ENCODE data around the gene LEF1.
"Not testable (repeated sequence)": the region's sequence is repeated elsewhere in the genome, so short reads cannot be mapped to it uniquely, and the experiment has no call there.

The LEF1 gene

DNA sequence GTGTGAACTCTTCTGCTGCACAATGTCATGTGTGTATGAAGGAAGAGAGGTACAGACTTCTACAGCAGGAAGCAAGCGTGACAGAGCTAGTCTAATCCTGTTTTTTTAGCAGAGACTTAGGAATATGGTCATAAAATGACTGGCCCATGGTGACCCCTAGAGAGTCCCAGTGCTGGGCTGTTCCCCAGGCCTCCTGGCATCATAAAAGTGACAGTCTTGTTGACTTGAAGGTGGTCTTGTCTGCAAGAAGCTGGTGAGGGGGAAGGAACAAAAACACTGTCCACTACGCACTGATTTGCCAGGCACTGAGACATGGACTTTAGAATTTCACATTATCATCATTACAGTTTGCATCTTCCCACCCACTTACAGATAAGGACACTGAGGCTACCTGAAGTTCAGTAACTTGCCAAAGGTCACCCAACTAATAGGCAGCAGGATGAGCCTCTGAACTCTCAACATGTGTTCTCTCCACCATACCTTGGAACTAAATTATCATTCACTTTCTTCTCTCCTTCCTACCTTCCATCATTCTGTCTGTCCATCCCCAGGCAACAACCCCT lies 116.1 kb downstream of the LEF1 start:
- TF ChIP-seq, protein P1, sequence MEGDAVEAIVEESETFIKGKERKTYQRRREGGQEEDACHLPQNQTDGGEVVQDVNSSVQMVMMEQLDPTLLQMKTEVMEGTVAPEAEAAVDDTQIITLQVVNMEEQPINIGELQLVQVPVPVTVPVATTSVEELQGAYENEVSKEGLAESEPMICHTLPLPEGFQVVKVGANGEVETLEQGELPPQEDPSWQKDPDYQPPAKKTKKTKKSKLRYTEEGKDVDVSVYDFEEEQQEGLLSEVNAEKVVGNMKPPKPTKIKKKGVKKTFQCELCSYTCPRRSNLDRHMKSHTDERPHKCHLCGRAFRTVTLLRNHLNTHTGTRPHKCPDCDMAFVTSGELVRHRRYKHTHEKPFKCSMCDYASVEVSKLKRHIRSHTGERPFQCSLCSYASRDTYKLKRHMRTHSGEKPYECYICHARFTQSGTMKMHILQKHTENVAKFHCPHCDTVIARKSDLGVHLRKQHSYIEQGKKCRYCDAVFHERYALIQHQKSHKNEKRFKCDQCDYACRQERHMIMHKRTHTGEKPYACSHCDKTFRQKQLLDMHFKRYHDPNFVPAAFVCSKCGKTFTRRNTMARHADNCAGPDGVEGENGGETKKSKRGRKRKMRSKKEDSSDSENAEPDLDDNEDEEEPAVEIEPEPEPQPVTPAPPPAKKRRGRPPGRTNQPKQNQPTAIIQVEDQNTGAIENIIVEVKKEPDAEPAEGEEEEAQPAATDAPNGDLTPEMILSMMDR (IDR thresholded peaks at IDR 0.05; ENCODE audit: control insufficient read depth, insufficient read depth, low read depth, low read length, missing control alignments) = no peak
- H3K4me3 ChIP-seq (ENCODE audit: control insufficient read depth, low read depth, low read length) = no peak overlapping the region
- no peak for DNase-seq (ENCODE audit: low read depth)

GRCh38 chr4:108051343-108051742 lies 117.4 kb downstream of the LEF1 start:
- DNase-seq (ENCODE audit: low read depth) = no peak
- TF ChIP-seq, protein P1 (IDR thresholded peaks at IDR 0.05; ENCODE audit: control insufficient read depth, insufficient read depth, low read depth, low read length, missing control alignments) = no peak
- no peak overlapping the region for H3K4me3 ChIP-seq (ENCODE audit: control insufficient read depth, low read depth, low read length)

DNA sequence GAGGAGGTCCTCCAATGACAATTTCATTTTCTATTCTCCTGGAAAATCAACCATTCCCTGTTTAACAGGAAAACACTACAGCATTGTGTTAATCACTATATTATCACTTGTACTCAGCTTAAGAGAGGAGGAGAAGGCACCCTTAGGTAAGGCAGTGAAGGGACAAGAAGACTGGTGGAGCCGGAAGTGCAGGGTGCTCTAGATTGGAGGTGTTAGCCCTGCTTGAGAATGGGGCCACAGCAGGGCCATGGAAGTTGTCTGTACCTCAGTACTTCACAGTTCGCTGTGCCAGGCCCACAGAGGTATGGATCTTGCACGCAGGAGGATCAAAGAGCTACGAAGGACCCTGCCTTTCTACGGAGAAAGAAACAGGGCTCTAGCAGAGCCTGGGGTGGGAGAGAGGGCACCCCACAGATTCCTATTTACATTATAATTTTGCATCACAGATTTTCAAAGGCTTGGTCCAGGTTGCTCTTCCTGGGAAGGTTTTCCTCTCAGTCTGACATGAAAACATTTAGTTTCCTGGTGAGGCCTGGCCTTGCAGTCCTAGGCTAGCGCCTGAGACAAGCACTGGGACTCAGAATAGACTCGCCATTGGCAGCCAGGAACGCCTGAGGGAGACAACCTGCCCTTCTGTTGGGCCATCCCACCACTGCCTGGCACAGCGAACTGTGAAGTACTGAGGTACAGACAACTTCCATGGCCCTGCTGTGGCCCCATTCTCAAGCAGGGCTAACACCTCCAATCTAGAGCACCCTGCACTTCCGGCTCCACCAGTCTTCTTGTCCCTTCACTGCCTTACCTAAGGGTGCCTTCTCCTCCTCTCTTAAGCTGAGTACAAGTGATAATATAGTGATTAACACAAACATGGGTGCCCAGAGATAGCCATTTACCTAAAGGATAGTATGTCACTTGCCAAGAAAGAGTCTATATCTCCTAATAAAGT lies 118.3 kb downstream of the LEF1 start:
- DNase-seq (ENCODE audit: low read depth); H3K4me3 ChIP-seq (ENCODE audit: control insufficient read depth, low read depth, low read length): not testable (repeated sequence)

DNA sequence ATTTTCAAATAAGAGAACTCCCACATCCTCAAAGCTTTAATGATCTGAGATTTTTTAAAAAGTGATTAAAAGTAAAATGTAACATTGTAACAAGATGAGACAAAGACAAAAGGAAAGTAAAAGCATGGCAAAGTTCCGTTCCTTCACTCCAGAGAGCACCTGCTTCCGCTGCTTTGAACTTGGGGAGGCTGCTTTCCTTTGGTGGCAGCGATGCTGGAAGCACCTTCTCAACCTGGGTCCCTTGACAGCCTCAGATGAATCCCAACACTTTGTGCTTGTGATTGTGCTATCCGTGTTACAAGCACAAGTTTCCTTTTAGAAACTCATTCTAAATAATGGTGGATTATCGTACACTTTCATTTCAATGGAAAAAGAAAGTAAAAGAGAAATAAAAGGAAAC lies 119.3 kb downstream of the LEF1 start:
- DNase-seq (ENCODE audit: low read depth) = no peak
- no peak overlapping the region for H3K4me3 ChIP-seq (ENCODE audit: control insufficient read depth, low read depth, low read length)
- TF ChIP-seq, protein P1 (IDR thresholded peaks at IDR 0.05; ENCODE audit: control insufficient read depth, insufficient read depth, low read depth, low read length, missing control alignments) = no peak

- H3K4me3 ChIP-seq (ENCODE audit: control insufficient read depth, low read depth, low read length) = no peak overlapping the region
- no peak for DNase-seq (ENCODE audit: low read depth)
- TF ChIP-seq, protein P1 (IDR thresholded peaks at IDR 0.05; ENCODE audit: control insufficient read depth, insufficient read depth, low read depth, low read length, missing control alignments) = no peak
These were observed 119.7 kb downstream of the LEF1 start for GRCh38 chr4:108048997-108049396.

DNA sequence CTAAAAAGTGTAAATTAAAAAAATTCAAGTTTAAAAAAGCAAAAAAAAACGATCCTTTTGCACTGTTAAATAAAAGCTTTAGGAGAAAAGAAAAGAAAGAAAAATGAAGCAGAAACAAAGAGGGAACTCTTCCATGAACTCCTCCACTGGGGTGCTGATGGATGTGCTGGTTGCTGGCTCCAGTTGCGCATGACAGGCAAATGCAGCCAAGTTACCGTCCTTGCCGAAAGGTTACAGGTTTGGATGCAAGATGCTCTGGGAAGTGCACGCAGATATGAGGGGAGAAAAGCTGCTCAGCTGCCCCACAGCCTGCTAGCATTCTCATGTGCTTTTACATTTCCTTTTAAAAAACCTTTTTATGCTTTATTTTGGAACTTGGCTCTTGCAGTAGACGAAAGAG lies 120.6 kb downstream of the LEF1 start:
- DNase-seq (ENCODE audit: low read depth) = no peak
- TF ChIP-seq, protein P1 (IDR thresholded peaks at IDR 0.05; ENCODE audit: control insufficient read depth, insufficient read depth, low read depth, low read length, missing control alignments) = no peak
- no peak overlapping the region for H3K4me3 ChIP-seq (ENCODE audit: control insufficient read depth, low read depth, low read length)

GRCh38 chr4:108047199-108047598 lies 121.5 kb downstream of the LEF1 start:
- H3K4me3 ChIP-seq (ENCODE audit: control insufficient read depth, low read depth, low read length) = no peak overlapping the region
- TF ChIP-seq, protein P1 (IDR thresholded peaks at IDR 0.05; ENCODE audit: control insufficient read depth, insufficient read depth, low read depth, low read length, missing control alignments) = no peak
- DNase-seq (ENCODE audit: low read depth) = no peak
